K562 (cell line): ENCODE measurements around the gene IKBKE. TPM values are rescaled to one million over a fixed set of nuclear protein-coding genes. Genes with fewer than 3 reads are reported as not detected.

Source experiments
- ATAC-seq: fragments of 200-7000 bp; cut with Tn5 transposase; 3 replicates; pipeline ENCODE4 v1.9.1; 2020; ENCODE audit warnings: moderate library complexity
- BruUV-seq: library from RNA; stranded (reverse); fragments of 400-500 nt; replicated peaks from 2 replicates; lab custom pipeline; 2021; lab: Mats Ljungman, UMichigan
- CTCF ChIA-PET: fragments of 300-600 bp; formaldehyde crosslinking; extraction: SDS; loops from one replicate; lab custom pipeline; 2021; ENCODE audit warnings: low intra/inter-chr PET ratio; lab: Yijun Ruan, JAX
- POLR2A ChIA-PET: fragments of 300-600, 350-650 bp; sonication (Branson Sonifier 250); formaldehyde crosslinking; extraction: SDS; loops from one replicate; lab custom pipeline; 2021; ENCODE audit warnings: antibody characterized with exemption, inconsistent platforms; lab: Yijun Ruan, JAX
- DNase-seq, 4 experiments: peaks; one replicate each; pipeline versions ENCODE4 v3.0.0 to v3.0.0-alpha.2; 2011 to 2018; ENCODE audit warnings: low spot score in 3 of 4, mixed read lengths in 3 of 4; ENCODE audit errors: extremely low read depth in 1 of 4
- FAIRE-seq: peaks from 2 replicates; lab custom pipeline; 2011; peaks lifted over from hg19 to GRCh38; lab: Jason Lieb, UNC
- H2AFZ ChIP-seq: 2 replicates; pipeline ENCODE4 v1.6.0; 2011; ENCODE audit warnings: low read depth, low read length, control low read depth, inconsistent platforms
- H3K27ac ChIP-seq: fragments of 200-600 bp; 3 replicates; pipeline ENCODE4 v1.8.0; 2011; ENCODE audit warnings: low read depth, mild to moderate bottlenecking, control low read depth, inconsistent platforms, low read length, moderate library complexity, mixed read lengths; ENCODE audit errors: extremely low read depth
- H3K27me3 ChIP-seq, 2 experiments: fragments of 300-600 bp in 1 of 2; 2 replicates in 1 of 2; 3 replicates in 1 of 2; pipeline versions ENCODE4 v1.6.0 to v1.8.0; 2011; ENCODE audit warnings: inconsistent platforms in 2 of 2, low read length in 2 of 2, mild to moderate bottlenecking in 1 of 2, mixed read lengths in 1 of 2, moderate library complexity in 1 of 2; ENCODE audit not compliant: control insufficient read depth in 2 of 2, insufficient read depth in 2 of 2
- H3K36me3 ChIP-seq: fragments of 300-600 bp; 3 replicates; pipeline ENCODE4 v1.8.0; 2011; ENCODE audit warnings: mild to moderate bottlenecking, low read length, inconsistent platforms; ENCODE audit not compliant: control insufficient read depth, insufficient read depth
- H3K4me1 ChIP-seq, 2 experiments: fragments of 200-600 bp in 1 of 2; replicated peaks in 1 of 2; 2 replicates in 1 of 2; 3 replicates in 1 of 2; pipeline versions ENCODE4 v1.5.1 to v1.8.0; 2011; ENCODE audit warnings: inconsistent platforms in 2 of 2, low read length in 2 of 2, mild to moderate bottlenecking in 1 of 2, mixed read lengths in 1 of 2, moderate library complexity in 1 of 2; ENCODE audit not compliant: control insufficient read depth in 2 of 2, insufficient read depth in 2 of 2
- H3K4me2 ChIP-seq: 2 replicates; pipeline ENCODE4 v1.6.1; 2011; ENCODE audit warnings: low read length, control low read depth, inconsistent platforms, mixed read lengths; ENCODE audit not compliant: insufficient read depth
- H3K4me3 ChIP-seq: fragments of 200-600 bp; sonication (generic), shearing (Covaris generic); 2 replicates; pipeline ENCODE4 v1.5.1; 2016; ENCODE audit warnings: control low read depth, inconsistent platforms
- H3K79me2 ChIP-seq: fragments of 200-600 bp; 3 replicates; pipeline ENCODE4 v1.8.0; 2011; ENCODE audit warnings: low read length, inconsistent platforms; ENCODE audit not compliant: control insufficient read depth, insufficient read depth
- H3K9ac ChIP-seq, 2 experiments: 2 replicates each; pipeline versions ENCODE4 v1.6.0 to v1.6.1; 2011; ENCODE audit warnings: low read depth in 2 of 2, low read length in 2 of 2, control low read depth in 1 of 2, inconsistent platforms in 1 of 2, mild to moderate bottlenecking in 1 of 2, mixed read lengths in 1 of 2; ENCODE audit not compliant: insufficient read depth in 1 of 2
- H3K9me1 ChIP-seq: one replicate; pipeline ENCODE4 v1.6.0; 2011; ENCODE audit warnings: inconsistent platforms, mild to moderate bottlenecking, low read length, moderate library complexity; ENCODE audit not compliant: control insufficient read depth, insufficient read depth
- H3K9me3 ChIP-seq: replicated peaks from 2 replicates; pipeline ENCODE4 v1.5.1; 2011; ENCODE audit warnings: low read depth, low read length, inconsistent platforms; ENCODE audit not compliant: control insufficient read depth, insufficient read depth
- H4K20me1 ChIP-seq: replicated peaks from 2 replicates; pipeline ENCODE4 v1.6.1; 2011; ENCODE audit warnings: low read length, inconsistent platforms, mixed read lengths; ENCODE audit not compliant: control insufficient read depth, insufficient read depth
- ETV5 ChIP-seq: sonication (generic); formaldehyde crosslinking; IDR thresholded peaks from 2 replicates; pipeline ENCODE4 v1.4.0; 2020; ENCODE audit warnings: low read depth, mild to moderate bottlenecking, missing genetic modification reagents
- HCFC1 ChIP-seq: IDR thresholded peaks from 2 replicates; pipeline ENCODE4 v1.6.1; 2012; ENCODE audit warnings: low read depth, low read length, improper control_type of control experiment
- HDAC3 ChIP-seq: fragments of 450-650 bp; IDR thresholded peaks from 2 replicates; pipeline ENCODE4 v1.6.1; 2018; ENCODE audit warnings: borderline replicate concordance, mild to moderate bottlenecking, moderate library complexity; ENCODE audit not compliant: partially characterized antibody
- HDAC8 ChIP-seq: fragments of 450-650 bp; IDR thresholded peaks from 2 replicates; pipeline ENCODE4 v1.6.1; 2016; ENCODE audit warnings: mild to moderate bottlenecking, missing genetic modification characterization, moderate library complexity, missing compliant biosample characterization
- HNRNPK ChIP-seq: fragments of 200-400 bp; formaldehyde crosslinking; IDR thresholded peaks from one replicate; pipeline ENCODE4 v1.6.1; 2018; ENCODE audit warnings: mild to moderate bottlenecking, low read depth, low read length; ENCODE audit not compliant: poor library complexity, severe bottlenecking
- HSF4 ChIP-seq: fragments of 250-450 bp; sonication (Bioruptor Pico); IDR thresholded peaks from 2 replicates; pipeline ENCODE4 v2.1.2; 2022; ENCODE audit warnings: mild to moderate bottlenecking, moderate library complexity, borderline replicate concordance
- MCM2 ChIP-seq: fragments of 450-650 bp; IDR thresholded peaks from 2 replicates; pipeline ENCODE4 v1.6.1; 2017; ENCODE audit warnings: low read depth, mild to moderate bottlenecking
- MCM7 ChIP-seq, 2 experiments: fragments of 450-650 bp; IDR thresholded peaks; 2 replicates each; pipeline ENCODE4 v1.6.1; 2016 to 2018
- RBM17 ChIP-seq: fragments of 200-400 bp; formaldehyde crosslinking; IDR thresholded peaks from 2 replicates; pipeline ENCODE4 v1.6.1; 2017; ENCODE audit warnings: low read depth, mild to moderate bottlenecking, low read length, borderline replicate concordance
- SNAPC5 ChIP-seq: fragments of 250-450 bp; sonication (Bioruptor Pico); IDR thresholded peaks from 2 replicates; pipeline ENCODE4 v1.8.0; 2021; ENCODE audit warnings: moderate library complexity, mild to moderate bottlenecking, inconsistent platforms
- ZNF165 ChIP-seq: fragments of 250-450 bp; sonication (Bioruptor Pico); IDR thresholded peaks from 2 replicates; pipeline ENCODE4 v1.4.0; 2020; ENCODE audit warnings: borderline replicate concordance
- ZNF445 ChIP-seq: fragments of 250-450 bp; sonication (Bioruptor Pico); IDR thresholded peaks from 2 replicates; pipeline ENCODE4 v1.4.0; 2020; ENCODE audit warnings: low read depth, mild to moderate bottlenecking, moderate library complexity
- WGBS: fragments of 100-300 bp; shearing (Covaris generic); methylation state at CpG from one replicate; pipeline ENCODE4 v1.1.6; 2016; ENCODE audit warnings: low coverage, mixed read lengths; ENCODE audit not compliant: insufficient coverage; ENCODE audit errors: missing lambda C conversion rate; 5-methylcytosine and 5-hydroxymethylcytosine counted together
- in situ Hi-C: fragments of 300-500 bp; cut with MboI; formaldehyde crosslinking; loops from 4 replicates; pipeline ENCODE4 v1.15.0; 2018; ENCODE audit warnings: inconsistent platforms, mixed read lengths
- intact Hi-C: fragments of 100-400 bp; cut with micrococcal nuclease; formaldehyde crosslinking; loops from 2 replicates; pipeline ENCODE4 v1.14.2; 2022
- polyA plus RNA-seq, 8 experiments: library from polyadenylated mRNA; depleted of rRNA in 4 of 8; stranded (reverse) in 5 of 8; unstranded in 3 of 8; fragments of >200 nt; fragmentation: Nextera tagmentation in 2 of 8; fragmentation: Illumina TruSeq in 1 of 8; extraction: Ambion mirVana in 2 of 8; extraction: Trizol in 1 of 8; gene quantifications; 2 replicates each; pipeline versions ENCODE4 v1.2.1 to v1.2.3, GENCODE V29; 2011 to 2014; ENCODE audit warnings: inconsistent platforms in 1 of 8, missing spikeins in 1 of 8
- total RNA-seq, 7 experiments: library from RNA; depleted of rRNA in 6 of 7; stranded (reverse); fragments of >200 nt in 6 of 7; fragmentation: Illumina TruSeq in 2 of 7; extraction: Trizol in 2 of 7; gene quantifications; 2 replicates each; pipeline versions ENCODE4 v1.2.1 to v1.2.3, GENCODE V29; 2011 to 2021; ENCODE audit warnings: low replicate concordance in 1 of 7
- TF ChIP-seq, protein P1 (sequence below): fragments of 450-650 bp; IDR thresholded peaks from 2 replicates; pipeline ENCODE4 v1.6.1; 2014; ENCODE audit warnings: low read depth, mild to moderate bottlenecking, moderate library complexity, borderline replicate concordance
- TF ChIP-seq, protein P2 (sequence below): fragments of 450-650 bp; IDR thresholded peaks from 2 replicates; pipeline ENCODE4 v1.6.1; 2016; ENCODE audit warnings: low read depth, mild to moderate bottlenecking, moderate library complexity

IKBKE gene
- total and polyA plus RNA-seq, 9 of the 15 experiments (the other 6 are each of a cell fraction or from before 2014, with no cell fraction given), result 2.3 to 9.0 (median 4.8) TPM

GRCh38 chr1:206447422-206447765 lies 22.9 kb upstream of the IKBKE start:
- intact Hi-C loops, result no loop called here
- Histone ChIP-seq H3K79me2 (no peaks in the 10 kb centered on the region), H3K27me3 (no peaks in the 10 kb centered on the region), H3K36me3 (peaks cover 17% of the 10 kb centered on the region; the same call in 2 of the 3 replicates), H4K20me1 (0 out of 2 replicates have a peak, but pooled peaks cover 3% of the 10 kb centered on the region), H3K9ac (no peak overlapping the region; a peak in 1 of 4 replicates), H3K9me3 (no peaks in the 10 kb centered on the region), H3K27ac (no peak overlapping the region), H3K9me1 (no peaks in the 10 kb centered on the region), H3K4me2 (no peak overlapping the region), H3K4me3 (no peak overlapping the region), H3K4me1 (peaks cover 0 to 6% of the 10 kb centered on the region in 2 experiments; a peak in 3 of 5 replicates), H2AFZ (no peak overlapping the region)
- FAIRE-seq (no peak), DNase-seq (no peak), ATAC-seq (no peak)
- in situ Hi-C loops, result no loop called here
- 61% methylated on average over 3 of the region's 3 CpGs for WGBS
- ChIA-PET POLR2A (interaction anchor here (0.8 to 2.9 kb wide), 2 partner anchors 8 to 10 kb away, joined by 4 to 10 read pairs; no protein-coding TSS in a partner anchor), CTCF (no interaction called here)
- no TSS peak for BruUV-seq
- no peak for TF ChIP-seq HNRNPK

DNA sequence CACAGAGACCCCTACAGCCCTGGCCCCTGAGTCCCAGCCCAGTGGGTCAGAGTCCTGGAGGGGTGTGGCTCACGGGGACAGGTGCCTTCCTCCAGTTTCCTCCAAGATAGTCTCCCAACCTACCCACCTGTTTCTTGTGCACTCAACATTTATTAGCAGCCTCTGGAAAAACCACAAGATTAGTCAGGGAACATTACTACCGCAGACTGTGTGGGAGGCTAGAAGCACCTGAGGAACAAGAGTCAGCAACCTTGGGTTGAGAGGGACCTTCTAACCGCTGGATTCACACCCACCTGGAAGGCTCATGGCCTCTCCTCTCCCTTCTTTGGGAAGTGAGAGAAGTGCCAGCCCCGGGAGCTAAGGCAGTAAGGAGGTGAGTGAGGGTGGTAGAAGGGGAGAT lies 22.5 kb upstream of the IKBKE start:
- H4K20me1 ChIP-seq, result 0 out of 2 replicates have a peak, but pooled peaks cover 3% of the 10 kb centered on the region
- H3K9me3 ChIP-seq, result no peaks in the 10 kb centered on the region
- H3K4me1 ChIP-seq, result peaks cover 0 to 6% of the 10 kb centered on the region in 2 experiments; a peak in 3 of 5 replicates
- in situ Hi-C loops, result no loop called here
- ChIA-PET POLR2A (interaction anchor here (0.6 to 0.8 kb wide), 2 partner anchors 10 to 11 kb away, joined by 3 to 4 read pairs; no protein-coding TSS in a partner anchor), CTCF (no interaction called here)
- 44% methylated on average over 4 of the region's 4 CpGs for WGBS
- H3K27me3 ChIP-seq, result no peaks in the 10 kb centered on the region
- H3K27ac ChIP-seq, result no peak overlapping the region
- intact Hi-C loops, result no loop called here
- BruUV-seq, result no TSS peak
- H3K4me3 ChIP-seq, result no peak overlapping the region
- H3K36me3 ChIP-seq, result peaks cover 17% of the 10 kb centered on the region; the same call in 2 of the 3 replicates
- no peak overlapping the region; a peak in 1 of 4 replicates for H3K9ac ChIP-seq
- FAIRE-seq, result no peak
- no peak overlapping the region for H3K4me2 ChIP-seq
- ATAC-seq, result no peak; the same call in 2 of the 3 replicates
- H3K79me2 ChIP-seq, result no peaks in the 10 kb centered on the region
- no peaks in the 10 kb centered on the region for H3K9me1 ChIP-seq
- no peak overlapping the region for H2AFZ ChIP-seq
- no peak for DNase-seq
- no peak for TF ChIP-seq ETV5 (CRISPR knock-in tag)
- no peak for TF ChIP-seq SNAPC5 (CRISPR knock-in tag)
- no peak for TF ChIP-seq MCM2
- TF ChIP-seq HCFC1, result no peak
- no peak for TF ChIP-seq HDAC3
- TF ChIP-seq, protein P1, sequence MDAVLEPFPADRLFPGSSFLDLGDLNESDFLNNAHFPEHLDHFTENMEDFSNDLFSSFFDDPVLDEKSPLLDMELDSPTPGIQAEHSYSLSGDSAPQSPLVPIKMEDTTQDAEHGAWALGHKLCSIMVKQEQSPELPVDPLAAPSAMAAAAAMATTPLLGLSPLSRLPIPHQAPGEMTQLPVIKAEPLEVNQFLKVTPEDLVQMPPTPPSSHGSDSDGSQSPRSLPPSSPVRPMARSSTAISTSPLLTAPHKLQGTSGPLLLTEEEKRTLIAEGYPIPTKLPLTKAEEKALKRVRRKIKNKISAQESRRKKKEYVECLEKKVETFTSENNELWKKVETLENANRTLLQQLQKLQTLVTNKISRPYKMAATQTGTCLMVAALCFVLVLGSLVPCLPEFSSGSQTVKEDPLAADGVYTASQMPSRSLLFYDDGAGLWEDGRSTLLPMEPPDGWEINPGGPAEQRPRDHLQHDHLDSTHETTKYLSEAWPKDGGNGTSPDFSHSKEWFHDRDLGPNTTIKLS, result no peak
- no peak for TF ChIP-seq MCM7 (IDR thresholded peaks at IDR 0.05)
- no peak for TF ChIP-seq HSF4 (CRISPR knock-in tag)
- no peak for TF ChIP-seq RBM17
- TF ChIP-seq ZNF165 (CRISPR knock-in tag), result no peak
- no peak for TF ChIP-seq HDAC8 (tag)
- TF ChIP-seq ZNF445 (CRISPR knock-in tag), result no peak
- TF ChIP-seq, protein P2, sequence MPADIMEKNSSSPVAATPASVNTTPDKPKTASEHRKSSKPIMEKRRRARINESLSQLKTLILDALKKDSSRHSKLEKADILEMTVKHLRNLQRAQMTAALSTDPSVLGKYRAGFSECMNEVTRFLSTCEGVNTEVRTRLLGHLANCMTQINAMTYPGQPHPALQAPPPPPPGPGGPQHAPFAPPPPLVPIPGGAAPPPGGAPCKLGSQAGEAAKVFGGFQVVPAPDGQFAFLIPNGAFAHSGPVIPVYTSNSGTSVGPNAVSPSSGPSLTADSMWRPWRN, result no peak
